Medulla oblongata (tissue), 1 donor: ENCODE data around the gene KLRB1.
A peak's percentile ranks its signal among the peaks of the same experiment; 100 is the strongest.
"Not testable (repeated sequence)": the region's sequence is repeated elsewhere in the genome, so short reads cannot be mapped to it uniquely, and the experiment has no call there.

Source experiments
- DNase-seq: peaks from one replicate; pipeline ENCODE4 v3.0.0-alpha.2; 2015; ENCODE audit errors: extremely low spot score

Gene KLRB1

GRCh38 chr12:9607716-9608115 is at the start of gene KLRB1:
KLRB1 (minus strand) TSS chr12:9607916; CDS start chr12:9607839, 77 bp downstream.
- DNase-seq, result no peak

GRCh38 chr12:9651265-9651729 is 43.6 kb upstream of the KLRB1 start:
- no peak for DNase-seq

- no peak for DNase-seq
These were observed 42.4 kb upstream of the KLRB1 start for GRCh38 chr12:9650151-9650576.

GRCh38 chr12:9649532-9649940 is 41.8 kb upstream of the KLRB1 start:
- DNase-seq, result peak; percentile 21

GRCh38 chr12:9648701-9649531 is 41.2 kb upstream of the KLRB1 start:
- no peak for DNase-seq

- DNase-seq, result peak; percentile 83
These were observed 40.3 kb upstream of the KLRB1 start for GRCh38 chr12:9647825-9648700.

GRCh38 chr12:9646794-9647781 is 39.4 kb upstream of the KLRB1 start:
- no peak for DNase-seq

- DNase-seq, result not testable (repeated sequence)
These were observed 37.4 kb upstream of the KLRB1 start for GRCh38 chr12:9644985-9645551.

- no peak for DNase-seq
These were observed 35.5 kb upstream of the KLRB1 start for GRCh38 chr12:9643266-9643660.

- no peak for DNase-seq
These were observed 35.0 kb upstream of the KLRB1 start for GRCh38 chr12:9642606-9643265.

- DNase-seq, result no peak
These were observed 32.3 kb upstream of the KLRB1 start for GRCh38 chr12:9640024-9640423.

GRCh38 chr12:9636851-9637206 is 29.1 kb upstream of the KLRB1 start:
- DNase-seq, result no peak

GRCh38 chr12:9636150-9636850 is 28.6 kb upstream of the KLRB1 start:
- DNase-seq, result no peak

- DNase-seq, result no peak
These were observed 27.4 kb upstream of the KLRB1 start for GRCh38 chr12:9634969-9635754.

- DNase-seq, result peak; percentile 66
These were observed 26.6 kb upstream of the KLRB1 start for GRCh38 chr12:9634177-9634803.

- no peak for DNase-seq
These were observed 25.1 kb upstream of the KLRB1 start for GRCh38 chr12:9632766-9633165.

GRCh38 chr12:9626821-9627220 is 19.1 kb upstream of the KLRB1 start:
- DNase-seq, result no peak

GRCh38 chr12:9626291-9626690 is 18.6 kb upstream of the KLRB1 start:
- no peak for DNase-seq

- no peak for DNase-seq
These were observed 17.3 kb upstream of the KLRB1 start for GRCh38 chr12:9625019-9625418.
